HCT116 (cell line): ENCODE results near the gene SIGMAR1.

ENCODE experiments used
- CTCF ChIP-seq, 3 experiments: fragments of 200-600 bp in 1 of 3; sonication (generic) in 1 of 3; IDR thresholded peaks in 2 of 3; conservative IDR thresholded peaks in 1 of 3; 2 replicates each; pipeline ENCODE4 v1.5.1; 2012 to 2017; ENCODE audit warnings: low read depth in 2 of 3, low read length in 2 of 3, antibody characterized with exemption in 1 of 3, borderline replicate concordance in 1 of 3, control low read depth in 1 of 3, mild to moderate bottlenecking in 1 of 3, mixed read lengths in 1 of 3, mixed run types in 1 of 3, moderate library complexity in 1 of 3; ENCODE audit not compliant: insufficient read depth in 1 of 3
- EZH2 ChIP-seq: fragments of 200-600 bp; sonication (generic); IDR thresholded peaks from 2 replicates; pipeline ENCODE4 v1.6.1; 2017; ENCODE audit warnings: antibody characterized with exemption, mixed run types
- JUND ChIP-seq: IDR thresholded peaks from 2 replicates; pipeline ENCODE4 v1.6.1; 2012
- POLR2AphosphoS5 ChIP-seq: IDR thresholded peaks from 2 replicates; pipeline ENCODE4 v1.6.1; 2011; ENCODE audit warnings: mild to moderate bottlenecking, low read depth, low read length, moderate library complexity
- RAD21 ChIP-seq: IDR thresholded peaks from 2 replicates; pipeline ENCODE4 v1.6.1; 2012; ENCODE audit warnings: low read depth, mild to moderate bottlenecking
- REST ChIP-seq: IDR thresholded peaks from 2 replicates; pipeline ENCODE4 v1.6.1; 2012; ENCODE audit warnings: low read depth
- TCF7L2 ChIP-seq: IDR thresholded peaks from 2 replicates; pipeline ENCODE4 v1.7.0; 2011; ENCODE audit warnings: borderline replicate concordance, inconsistent platforms; ENCODE audit not compliant: insufficient read depth, insufficient read length; ENCODE audit errors: extremely low read depth
- YY1 ChIP-seq: IDR thresholded peaks from 2 replicates; pipeline ENCODE4 v1.6.1; 2011; ENCODE audit warnings: low read length, low read depth, moderate library complexity, mild to moderate bottlenecking; ENCODE audit not compliant: insufficient replicate concordance; ENCODE audit errors: extremely low read depth
- ZFX ChIP-seq: fragments of 450-650 bp; IDR thresholded peaks from 2 replicates; pipeline ENCODE4 v1.6.1; 2017

- TF ChIP-seq POLR2AphosphoS5 (no peak), CTCF (IDR thresholded peaks at IDR 0.05 in 2 of 3, conservative IDR thresholded peaks at IDR 0.05 in 1 of 3; ENCODE audit: borderline replicate concordance in 1 of 3, insufficient read depth in 1 of 3, low read depth in 2 of 3, low read length in 2 of 3) (no peak), ZFX (no peak), REST (no peak), RAD21 (no peak), JUND (no peak), TCF7L2 (no peak), YY1 (no peak), EZH2 (no peak)
Measured at GRCh38 chr9:34634551-34635248, 2.9 kb downstream of the SIGMAR1 start.
